Measurements from ENCODE around the gene KLHL21.
A peak's percentile ranks its signal among the peaks of the same experiment; 100 is the strongest.

Gene KLHL21

GRCh38 chr1:6580119-6580592 lies 22.5 kb downstream of the KLHL21 start:
- H3K18ac ChIP-seq (ENCODE audit: low read length) = no peak overlapping the region
- DNase-seq = no peak
- H3K27ac ChIP-seq (ENCODE audit: low read depth, low read length) = no peak overlapping the region
- H3K23ac ChIP-seq (ENCODE audit: low read length) = no peak overlapping the region
- H2BK120ac ChIP-seq (ENCODE audit: low read depth, low read length) = no peak overlapping the region
- H3K4me3 ChIP-seq (ENCODE audit: low read length) = peak overlapping the region; percentile 69
- no peak overlapping the region for H2BK5ac ChIP-seq (ENCODE audit: low read length)
- H2BK15ac ChIP-seq (replicated peaks; ENCODE audit: low read depth) = no peak overlapping the region
- H3K4me2 ChIP-seq (ENCODE audit: low read length) = peak overlapping the region; percentile 66
- H3K79me2 ChIP-seq (ENCODE audit: control insufficient read depth, insufficient read depth, low read length) = peaks cover 3% of the 10 kb centered on the region
- peak overlapping the region; percentile 88 for H3K56ac ChIP-seq (ENCODE audit: low read length)
- no peak overlapping the region for H4K5ac ChIP-seq (ENCODE audit: low read length)
- peak overlapping the region; percentile 81 for H3K9ac ChIP-seq (ENCODE audit: low read length)
- H3K79me1 ChIP-seq (ENCODE audit: low read length) = peaks cover 8% of the 10 kb centered on the region
- peaks cover 3% of the 10 kb centered on the region for H3K4me1 ChIP-seq (ENCODE audit: control insufficient read depth, low read depth, low read length)
- H2AK5ac ChIP-seq (ENCODE audit: low read length) = no peak overlapping the region
- no peaks in the 10 kb centered on the region for H3K36me3 ChIP-seq (ENCODE audit: control insufficient read depth, insufficient read depth, low read length)
- no CpG with 5 or more reads among the region's 30 CpGs for WGBS (ENCODE audit: extremely low coverage, insufficient coverage, low lambda C conversion rate)
- H3K4ac ChIP-seq (ENCODE audit: low read depth, low read length) = no peak overlapping the region
- no peak overlapping the region for H4K8ac ChIP-seq (ENCODE audit: low read depth, low read length)
- no peaks in the 10 kb centered on the region for H3K27me3 ChIP-seq (ENCODE audit: insufficient read depth, low read length, poor library complexity)

GRCh38 chr1:6579374-6580118 lies 23.1 kb downstream of the KLHL21 start, which contains the start of gene ZBTB48:
Gene ZBTB48 (plus strand): TSS chr1:6579994. CDS start chr1:6580610, 616 bp downstream.
- peak within 1 kb of the TSS; percentile 88 for H3K56ac ChIP-seq (ENCODE audit: low read length)
- peak within 1 kb of the TSS; percentile 81 for H3K9ac ChIP-seq (ENCODE audit: low read length)
- H3K4me2 ChIP-seq (ENCODE audit: low read length) = peak within 1 kb of the TSS; percentile 66
- peaks cover 3% of the 10 kb centered on the region for H3K4me1 ChIP-seq (ENCODE audit: control insufficient read depth, low read depth, low read length)
- peak; percentile 99 for DNase-seq
- H3K36me3 ChIP-seq (ENCODE audit: control insufficient read depth, insufficient read depth, low read length) = no peaks in the 10 kb centered on the region
- peaks cover 3% of the 10 kb centered on the region for H3K79me2 ChIP-seq (ENCODE audit: control insufficient read depth, insufficient read depth, low read length)
- no peak within 1 kb of the TSS for H3K4ac ChIP-seq (ENCODE audit: low read depth, low read length)
- no peaks in the 10 kb centered on the region for H3K27me3 ChIP-seq (ENCODE audit: insufficient read depth, low read length, poor library complexity)
- H3K18ac ChIP-seq (ENCODE audit: low read length) = no peak within 1 kb of the TSS
- H2AK5ac ChIP-seq (ENCODE audit: low read length) = peak within 1 kb of the TSS; percentile 89
- no peak within 1 kb of the TSS for H2BK5ac ChIP-seq (ENCODE audit: low read length)
- peaks cover 8% of the 10 kb centered on the region for H3K79me1 ChIP-seq (ENCODE audit: low read length)
- no peak within 1 kb of the TSS for H4K8ac ChIP-seq (ENCODE audit: low read depth, low read length)
- no peak within 1 kb of the TSS for H3K27ac ChIP-seq (ENCODE audit: low read depth, low read length)
- peak within 1 kb of the TSS; percentile 69 for H3K4me3 ChIP-seq (ENCODE audit: low read length)
- H2BK15ac ChIP-seq (replicated peaks; ENCODE audit: low read depth) = no peak within 1 kb of the TSS
- no peak within 1 kb of the TSS for H4K5ac ChIP-seq (ENCODE audit: low read length)
- WGBS (ENCODE audit: extremely low coverage, insufficient coverage, low lambda C conversion rate) = no CpG with 5 or more reads among the region's 58 CpGs
- no peak within 1 kb of the TSS for H2BK120ac ChIP-seq (ENCODE audit: low read depth, low read length)
- H3K23ac ChIP-seq (ENCODE audit: low read length) = no peak within 1 kb of the TSS

GRCh38 chr1:6578624-6579373 lies 23.9 kb downstream of the KLHL21 start:
- H3K23ac ChIP-seq (ENCODE audit: low read length) = no peak overlapping the region
- H3K27me3 ChIP-seq (ENCODE audit: insufficient read depth, low read length, poor library complexity) = no peaks in the 10 kb centered on the region
- no peak for DNase-seq
- peak overlapping the region; percentile 58 for H3K9ac ChIP-seq (ENCODE audit: low read length)
- peaks cover 8% of the 10 kb centered on the region for H3K79me1 ChIP-seq (ENCODE audit: low read length)
- H2BK120ac ChIP-seq (ENCODE audit: low read depth, low read length) = no peak overlapping the region
- H2AK5ac ChIP-seq (ENCODE audit: low read length) = peak overlapping the region; percentile 89
- no peaks in the 10 kb centered on the region for H3K36me3 ChIP-seq (ENCODE audit: control insufficient read depth, insufficient read depth, low read length)
- no CpG with 5 or more reads among the region's 14 CpGs for WGBS (ENCODE audit: extremely low coverage, insufficient coverage, low lambda C conversion rate)
- no peak overlapping the region for H3K4ac ChIP-seq (ENCODE audit: low read depth, low read length)
- no peak overlapping the region for H3K4me3 ChIP-seq (ENCODE audit: low read length)
- H3K27ac ChIP-seq (ENCODE audit: low read depth, low read length) = no peak overlapping the region
- peaks cover 3% of the 10 kb centered on the region for H3K4me1 ChIP-seq (ENCODE audit: control insufficient read depth, low read depth, low read length)
- H4K8ac ChIP-seq (ENCODE audit: low read depth, low read length) = no peak overlapping the region
- H3K4me2 ChIP-seq (ENCODE audit: low read length) = no peak overlapping the region
- H4K5ac ChIP-seq (ENCODE audit: low read length) = no peak overlapping the region
- no peak overlapping the region for H3K18ac ChIP-seq (ENCODE audit: low read length)
- no peak overlapping the region for H2BK15ac ChIP-seq (replicated peaks; ENCODE audit: low read depth)
- H3K56ac ChIP-seq (ENCODE audit: low read length) = peak overlapping the region; percentile 81
- peaks cover 3% of the 10 kb centered on the region for H3K79me2 ChIP-seq (ENCODE audit: control insufficient read depth, insufficient read depth, low read length)
- no peak overlapping the region for H2BK5ac ChIP-seq (ENCODE audit: low read length)

- no CpG with 5 or more reads among the region's 6 CpGs for WGBS (ENCODE audit: extremely low coverage, insufficient coverage, low lambda C conversion rate)
- DNase-seq = no peak
- Histone ChIP-seq H3K4me3 (ENCODE audit: low read length) (no peak overlapping the region), H3K56ac (ENCODE audit: low read length) (no peak overlapping the region), H4K8ac (ENCODE audit: low read depth, low read length) (no peak overlapping the region), H2BK5ac (ENCODE audit: low read length) (no peak overlapping the region), H3K23ac (ENCODE audit: low read length) (no peak overlapping the region), H3K36me3 (ENCODE audit: control insufficient read depth, insufficient read depth, low read length) (no peaks in the 10 kb centered on the region), H3K9ac (ENCODE audit: low read length) (no peak overlapping the region), H4K5ac (ENCODE audit: low read length) (no peak overlapping the region), H3K4ac (ENCODE audit: low read depth, low read length) (no peak overlapping the region), H3K4me1 (ENCODE audit: control insufficient read depth, low read depth, low read length) (peaks cover 3% of the 10 kb centered on the region), H3K27me3 (ENCODE audit: insufficient read depth, low read length, poor library complexity) (no peaks in the 10 kb centered on the region), H2BK120ac (ENCODE audit: low read depth, low read length) (no peak overlapping the region), H3K79me2 (ENCODE audit: control insufficient read depth, insufficient read depth, low read length) (peaks cover 3% of the 10 kb centered on the region), H2BK15ac (replicated peaks; ENCODE audit: low read depth) (no peak overlapping the region), H3K18ac (ENCODE audit: low read length) (no peak overlapping the region), H3K4me2 (ENCODE audit: low read length) (no peak overlapping the region), H3K27ac (ENCODE audit: low read depth, low read length) (no peak overlapping the region), H3K79me1 (ENCODE audit: low read length) (peaks cover 8% of the 10 kb centered on the region), H2AK5ac (ENCODE audit: low read length) (no peak overlapping the region)
Observed at GRCh38 chr1:6577831-6578525, 24.7 kb downstream of the KLHL21 start.

GRCh38 chr1:6574818-6575217 lies 27.9 kb downstream of the KLHL21 start:
- H3K4me2 ChIP-seq (ENCODE audit: low read length) = no peak overlapping the region
- H3K4ac ChIP-seq (ENCODE audit: low read depth, low read length) = no peak overlapping the region
- no peak overlapping the region for H3K27ac ChIP-seq (ENCODE audit: low read depth, low read length)
- H2BK5ac ChIP-seq (ENCODE audit: low read length) = no peak overlapping the region
- H4K8ac ChIP-seq (ENCODE audit: low read depth, low read length) = no peak overlapping the region
- H3K79me2 ChIP-seq (ENCODE audit: control insufficient read depth, insufficient read depth, low read length) = no peaks in the 10 kb centered on the region
- H4K5ac ChIP-seq (ENCODE audit: low read length) = no peak overlapping the region
- H2BK15ac ChIP-seq (replicated peaks; ENCODE audit: low read depth) = no peak overlapping the region
- H3K4me1 ChIP-seq (ENCODE audit: control insufficient read depth, low read depth, low read length) = peaks cover 3% of the 10 kb centered on the region
- no peaks in the 10 kb centered on the region for H3K27me3 ChIP-seq (ENCODE audit: insufficient read depth, low read length, poor library complexity)
- no peak overlapping the region for H3K9ac ChIP-seq (ENCODE audit: low read length)
- no peak overlapping the region for H2AK5ac ChIP-seq (ENCODE audit: low read length)
- no peaks in the 10 kb centered on the region for H3K79me1 ChIP-seq (ENCODE audit: low read length)
- H3K56ac ChIP-seq (ENCODE audit: low read length) = no peak overlapping the region
- WGBS (ENCODE audit: extremely low coverage, insufficient coverage, low lambda C conversion rate) = no CpG with 5 or more reads among the region's 14 CpGs
- DNase-seq = no peak
- H2BK120ac ChIP-seq (ENCODE audit: low read depth, low read length) = no peak overlapping the region
- no peak overlapping the region for H3K4me3 ChIP-seq (ENCODE audit: low read length)
- no peaks in the 10 kb centered on the region for H3K36me3 ChIP-seq (ENCODE audit: control insufficient read depth, insufficient read depth, low read length)
- no peak overlapping the region for H3K18ac ChIP-seq (ENCODE audit: low read length)
- no peak overlapping the region for H3K23ac ChIP-seq (ENCODE audit: low read length)
